Measurements from ENCODE around the gene MARK1.

Gene MARK1

GRCh38 chr1:220708936-220709801 lies 181.2 kb downstream of the MARK1 start:
- DNase-seq (ENCODE audit: low read depth in 4 of 4, low spot score in 1 of 4) = no peak

GRCh38 chr1:220710333-220710732 lies 182.4 kb downstream of the MARK1 start:
- DNase-seq (ENCODE audit: low read depth in 4 of 4, low spot score in 1 of 4) = no peak

GRCh38 chr1:220711056-220711809 lies 183.3 kb downstream of the MARK1 start:
- DNase-seq (ENCODE audit: low read depth in 4 of 4, low spot score in 1 of 4) = no peak
